Astrocyte of the spinal cord (primary cell): ENCODE data around the gene TSPAN11.

ENCODE experiments used
- DNase-seq: peaks from one replicate; pipeline ENCODE4 v3.0.0; 2011; ENCODE audit warnings: low read depth, low spot score
- H3K4me3 ChIP-seq: 2 replicates; pipeline ENCODE4 v1.5.1; 2011; ENCODE audit warnings: low read depth, mild to moderate bottlenecking, low read length, moderate library complexity
- CTCF ChIP-seq: IDR thresholded peaks from 2 replicates; pipeline ENCODE4 v1.5.1; 2012; ENCODE audit warnings: low read depth, mild to moderate bottlenecking, low read length, inconsistent platforms
- in situ Hi-C: cut with HindIII; loops from 2 replicates; pipeline ENCODE4 v1.10.0; 2017; ENCODE audit warnings: low sequenced_read_pairs

The TSPAN11 gene

GRCh38 chr12:31037931-31038330 is 111.4 kb downstream of the TSPAN11 start:
- TF ChIP-seq CTCF: no peak
- H3K4me3 ChIP-seq: no peak overlapping the region
- in situ Hi-C loops: no loop called here
- no peak for DNase-seq

- in situ Hi-C loops: no loop called here
- DNase-seq: no peak
- H3K4me3 ChIP-seq: no peak overlapping the region
- no peak for TF ChIP-seq CTCF
Measured at GRCh38 chr12:31041033-31041564, 114.6 kb downstream of the TSPAN11 start.
